ENCODE data around the gene OPCML. TPM values are rescaled to one million over a fixed set of nuclear protein-coding genes. Genes with fewer than 3 reads are reported as not detected.

Gene OPCML
- total RNA-seq, 1 donor from 2014 or later, result 2.7 TPM

DNA sequence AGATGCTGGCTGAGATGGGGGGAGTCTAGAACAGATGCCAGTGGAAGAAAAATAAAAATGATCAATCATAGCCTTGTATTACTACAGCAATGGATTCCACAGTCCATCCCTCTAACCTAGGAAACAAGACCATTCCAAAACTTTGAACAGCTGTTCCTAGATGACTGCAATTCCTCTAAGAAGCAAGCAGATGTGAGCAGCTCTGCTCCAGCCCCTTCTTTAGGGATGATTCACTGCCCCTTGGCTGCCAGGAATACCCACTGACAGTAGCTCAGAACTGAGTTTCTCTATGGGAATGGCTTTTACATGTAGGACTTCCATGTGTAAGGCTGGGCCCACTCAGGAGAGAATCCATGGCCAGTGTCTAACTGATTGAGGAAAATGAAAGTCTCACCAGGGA is 943.9 kb downstream of the OPCML start:
- no peak for DNase-seq (ENCODE audit: low spot score)
- H3K4me1 Mint-ChIP-seq (ENCODE audit: low read depth), result no peaks in the 10 kb centered on the region
- no peaks in the 10 kb centered on the region for H3K36me3 Mint-ChIP-seq (ENCODE audit: low read depth)
- H3K4me3 Mint-ChIP-seq (ENCODE audit: unreplicated experiment), result no peak overlapping the region
- no peaks in the 10 kb centered on the region for H3K27me3 Mint-ChIP-seq (ENCODE audit: low read depth)
- no peaks in the 10 kb centered on the region for H3K9me3 Mint-ChIP-seq (ENCODE audit: low read depth)
- H3K27ac Mint-ChIP-seq (ENCODE audit: unreplicated experiment), result no peak overlapping the region
- TF ChIP-seq, protein P1, sequence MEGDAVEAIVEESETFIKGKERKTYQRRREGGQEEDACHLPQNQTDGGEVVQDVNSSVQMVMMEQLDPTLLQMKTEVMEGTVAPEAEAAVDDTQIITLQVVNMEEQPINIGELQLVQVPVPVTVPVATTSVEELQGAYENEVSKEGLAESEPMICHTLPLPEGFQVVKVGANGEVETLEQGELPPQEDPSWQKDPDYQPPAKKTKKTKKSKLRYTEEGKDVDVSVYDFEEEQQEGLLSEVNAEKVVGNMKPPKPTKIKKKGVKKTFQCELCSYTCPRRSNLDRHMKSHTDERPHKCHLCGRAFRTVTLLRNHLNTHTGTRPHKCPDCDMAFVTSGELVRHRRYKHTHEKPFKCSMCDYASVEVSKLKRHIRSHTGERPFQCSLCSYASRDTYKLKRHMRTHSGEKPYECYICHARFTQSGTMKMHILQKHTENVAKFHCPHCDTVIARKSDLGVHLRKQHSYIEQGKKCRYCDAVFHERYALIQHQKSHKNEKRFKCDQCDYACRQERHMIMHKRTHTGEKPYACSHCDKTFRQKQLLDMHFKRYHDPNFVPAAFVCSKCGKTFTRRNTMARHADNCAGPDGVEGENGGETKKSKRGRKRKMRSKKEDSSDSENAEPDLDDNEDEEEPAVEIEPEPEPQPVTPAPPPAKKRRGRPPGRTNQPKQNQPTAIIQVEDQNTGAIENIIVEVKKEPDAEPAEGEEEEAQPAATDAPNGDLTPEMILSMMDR (IDR thresholded peaks at IDR 0.05), result no peak

DNA sequence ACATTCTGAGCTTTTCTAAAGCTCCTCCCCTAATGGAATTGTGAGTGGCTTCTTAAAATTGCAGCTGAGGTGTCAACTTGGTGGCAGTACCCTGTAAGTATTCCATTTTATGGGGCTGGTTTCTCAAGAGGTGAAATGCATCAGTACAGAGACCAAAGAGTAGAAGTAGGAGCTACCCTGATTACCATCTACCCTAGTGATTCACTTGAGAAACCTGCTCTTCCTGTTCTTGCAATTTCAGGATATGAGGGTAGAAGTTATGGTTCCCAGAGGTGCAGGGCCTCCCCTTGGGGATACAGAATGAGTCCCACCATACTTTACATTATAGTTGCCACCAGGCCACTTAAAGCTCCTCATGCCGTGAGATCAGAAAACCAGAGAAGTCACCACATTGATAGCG is 944.6 kb downstream of the OPCML start:
- H3K4me1 Mint-ChIP-seq (ENCODE audit: low read depth), result no peaks in the 10 kb centered on the region
- no peak for DNase-seq (ENCODE audit: low spot score)
- H3K9me3 Mint-ChIP-seq (ENCODE audit: low read depth), result no peaks in the 10 kb centered on the region
- TF ChIP-seq, protein P1 (IDR thresholded peaks at IDR 0.05), result no peak
- no peaks in the 10 kb centered on the region for H3K27me3 Mint-ChIP-seq (ENCODE audit: low read depth)
- H3K4me3 Mint-ChIP-seq (ENCODE audit: unreplicated experiment), result no peak overlapping the region
- no peaks in the 10 kb centered on the region for H3K36me3 Mint-ChIP-seq (ENCODE audit: low read depth)
- H3K27ac Mint-ChIP-seq (ENCODE audit: unreplicated experiment), result no peak overlapping the region

DNA sequence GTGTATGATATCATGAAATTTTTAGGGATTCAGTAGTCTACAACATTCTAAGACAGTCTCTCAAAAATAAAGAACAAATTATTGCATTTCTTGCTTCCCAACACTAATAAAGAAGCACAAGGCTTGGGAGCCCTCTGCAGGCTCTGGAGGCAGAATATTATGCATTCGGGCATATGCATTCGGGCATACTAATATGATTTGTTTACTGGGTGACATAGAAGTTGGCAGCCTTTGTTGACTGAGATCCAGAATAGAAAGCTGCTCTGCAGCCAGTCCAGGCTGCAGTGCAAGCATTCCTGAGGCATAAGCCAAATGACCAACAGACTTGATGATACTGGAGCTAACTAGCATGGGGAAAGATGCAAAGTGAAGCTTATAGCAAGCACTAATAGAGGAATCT is 945.5 kb downstream of the OPCML start:
- Mint-ChIP-seq H3K4me1 (ENCODE audit: low read depth) (no peaks in the 10 kb centered on the region), H3K4me3 (ENCODE audit: unreplicated experiment) (no peak overlapping the region), H3K36me3 (ENCODE audit: low read depth) (no peaks in the 10 kb centered on the region), H3K27me3 (ENCODE audit: low read depth) (no peaks in the 10 kb centered on the region), H3K27ac (ENCODE audit: unreplicated experiment) (no peak overlapping the region), H3K9me3 (ENCODE audit: low read depth) (peaks cover 4% of the 10 kb centered on the region)
- DNase-seq (ENCODE audit: low spot score), result no peak
- TF ChIP-seq, protein P1 (IDR thresholded peaks at IDR 0.05), result peak; percentile 50

DNA sequence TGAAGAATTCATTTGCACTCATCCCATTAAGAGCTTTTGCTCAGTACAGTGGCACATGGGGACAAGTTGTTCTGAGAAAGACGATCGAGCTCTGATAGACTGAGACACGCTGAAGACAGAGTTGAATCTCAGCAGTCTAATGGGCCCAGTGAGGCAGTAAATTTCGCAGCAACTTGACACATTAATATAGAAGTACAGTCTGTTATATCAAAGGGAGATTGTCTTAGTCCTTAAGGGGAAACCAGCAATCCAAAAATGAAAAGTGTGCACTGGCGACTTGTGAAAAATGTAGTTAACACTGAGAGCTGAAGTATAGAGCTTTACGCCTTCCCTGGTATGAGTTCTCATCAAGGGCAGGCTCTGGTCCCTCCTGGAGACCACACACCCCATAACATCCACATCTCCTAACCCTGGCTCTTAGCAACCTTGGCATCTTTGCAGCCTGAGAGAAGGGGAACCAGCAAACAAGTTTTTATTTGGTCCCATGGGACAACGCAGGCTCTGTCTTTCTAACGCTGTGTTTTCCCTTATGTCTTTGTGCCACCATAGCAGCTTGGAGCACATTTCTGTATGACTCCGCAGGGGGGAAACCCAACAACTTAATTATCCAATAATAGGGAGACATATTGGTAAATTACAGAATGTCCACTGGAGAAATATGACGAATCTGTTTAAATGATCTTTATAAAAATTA is 952.5 kb downstream of the OPCML start:
- H3K4me3 Mint-ChIP-seq (ENCODE audit: unreplicated experiment), result no peak overlapping the region
- TF ChIP-seq, protein P1 (IDR thresholded peaks at IDR 0.05), result no peak
- H3K27me3 Mint-ChIP-seq (ENCODE audit: low read depth), result no peaks in the 10 kb centered on the region
- peaks cover 15% of the 10 kb centered on the region for H3K9me3 Mint-ChIP-seq (ENCODE audit: low read depth)
- peaks cover 5% of the 10 kb centered on the region for H3K36me3 Mint-ChIP-seq (ENCODE audit: low read depth)
- DNase-seq (ENCODE audit: low spot score), result no peak
- H3K27ac Mint-ChIP-seq (ENCODE audit: unreplicated experiment), result no peak overlapping the region
- H3K4me1 Mint-ChIP-seq (ENCODE audit: low read depth), result peaks cover 26% of the 10 kb centered on the region

DNA sequence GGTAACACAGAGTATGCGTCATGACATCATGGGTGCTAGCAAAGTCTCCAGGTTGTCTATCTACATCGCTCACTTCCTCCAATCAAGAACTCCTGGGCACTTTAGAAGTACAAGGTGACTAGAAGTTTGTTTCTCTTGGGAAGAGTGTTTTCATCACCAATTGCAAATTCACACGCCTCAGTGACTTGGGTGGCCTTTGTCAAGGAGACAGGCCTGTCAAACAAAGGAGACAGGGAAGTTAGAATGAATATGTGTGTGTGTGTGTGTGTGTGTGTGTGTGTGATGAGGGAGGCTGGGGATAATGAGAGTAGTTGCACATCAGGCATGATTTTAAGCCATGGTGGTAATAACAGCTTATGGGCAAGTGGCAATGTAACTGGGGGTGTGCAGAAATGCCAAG is 953.2 kb downstream of the OPCML start:
- peaks cover 26% of the 10 kb centered on the region for H3K4me1 Mint-ChIP-seq (ENCODE audit: low read depth)
- H3K36me3 Mint-ChIP-seq (ENCODE audit: low read depth), result peaks cover 5% of the 10 kb centered on the region
- no peak overlapping the region for H3K27ac Mint-ChIP-seq (ENCODE audit: unreplicated experiment)
- H3K27me3 Mint-ChIP-seq (ENCODE audit: low read depth), result no peaks in the 10 kb centered on the region
- TF ChIP-seq, protein P1 (IDR thresholded peaks at IDR 0.05), result no peak
- DNase-seq (ENCODE audit: low spot score), result no peak
- peaks cover 15% of the 10 kb centered on the region for H3K9me3 Mint-ChIP-seq (ENCODE audit: low read depth)
- no peak overlapping the region for H3K4me3 Mint-ChIP-seq (ENCODE audit: unreplicated experiment)
